K562 (cell line): Measurements from ENCODE around the gene DCUN1D1. TPM values are rescaled to one million over a fixed set of nuclear protein-coding genes. Genes with fewer than 3 reads are reported as not detected.
A peak's percentile ranks its signal among the peaks of the same experiment; 100 is the strongest.

Experiments
- C11orf30 ChIP-seq: fragments of 450-650 bp; IDR thresholded peaks from 2 replicates; pipeline ENCODE4 v1.6.1; 2016; ENCODE audit warnings: low read depth, mild to moderate bottlenecking
- CREBBP ChIP-seq: IDR thresholded peaks from one replicate; pipeline ENCODE4 v1.6.1; 2012; ENCODE audit warnings: low read depth, mild to moderate bottlenecking, control low read depth, inconsistent platforms, low read length
- DPF2 ChIP-seq: fragments of 450-650 bp; IDR thresholded peaks from 2 replicates; pipeline ENCODE4 v1.6.1; 2016
- ELF4 ChIP-seq: fragments of 450-650 bp; formaldehyde crosslinking; IDR thresholded peaks from 2 replicates; pipeline ENCODE4 v1.4.0; 2022; ENCODE audit warnings: missing genetic modification characterization
- FOXA1 ChIP-seq: fragments of 450-650 bp; IDR thresholded peaks from 2 replicates; pipeline ENCODE4 v1.6.1; 2016; ENCODE audit warnings: mild to moderate bottlenecking, borderline replicate concordance
- MAFG ChIP-seq: fragments of 450-650 bp; conservative IDR thresholded peaks from 2 replicates; pipeline ENCODE4 v1.6.1; 2016; ENCODE audit warnings: missing genetic modification characterization, missing compliant biosample characterization
- NCOA2 ChIP-seq, 2 experiments: fragments of 450-650 bp; IDR thresholded peaks; 2 replicates each; pipeline ENCODE4 v1.6.1; 2018; ENCODE audit warnings: mild to moderate bottlenecking in 2 of 2, moderate library complexity in 1 of 2; ENCODE audit not compliant: partially characterized antibody in 2 of 2
- NFIC ChIP-seq: fragments of 450-650 bp; IDR thresholded peaks from 2 replicates; pipeline ENCODE4 v1.6.1; 2017; ENCODE audit warnings: mild to moderate bottlenecking, inconsistent platforms
- NR1H2 ChIP-seq: sonication (generic); formaldehyde crosslinking; IDR thresholded peaks from 2 replicates; pipeline ENCODE4 v1.4.0; 2020; ENCODE audit warnings: mild to moderate bottlenecking, missing genetic modification reagents
- SETDB1 ChIP-seq: IDR thresholded peaks from one replicate; pipeline ENCODE4 v1.6.1; 2012; ENCODE audit warnings: low read length, control low read depth, inconsistent platforms
- SIN3B ChIP-seq: fragments of 450-650 bp; IDR thresholded peaks from 2 replicates; pipeline ENCODE4 v1.6.1; 2017; ENCODE audit warnings: low read depth, mild to moderate bottlenecking, moderate library complexity
- U2AF1 ChIP-seq: fragments of 200-400 bp; formaldehyde crosslinking; optimal IDR thresholded peaks from 2 replicates; pipeline ENCODE3; 2017; ENCODE audit warnings: mild to moderate bottlenecking, low read depth, low read length, moderate library complexity
- XRCC4 ChIP-seq: IDR thresholded peaks from one replicate; pipeline ENCODE4 v1.6.1; 2011; ENCODE audit not compliant: insufficient read depth, insufficient read length; ENCODE audit errors: extremely low read depth
- YY1 ChIP-seq, 3 experiments: IDR thresholded peaks; 2 replicates each; pipeline ENCODE4 v1.6.1; 2011; ENCODE audit warnings: low read length in 2 of 3, mild to moderate bottlenecking in 2 of 3, moderate library complexity in 2 of 3, borderline replicate concordance in 1 of 3, control low read depth in 1 of 3, low read depth in 1 of 3; ENCODE audit not compliant: insufficient read depth in 3 of 3, insufficient replicate concordance in 2 of 3, control insufficient read depth in 1 of 3, insufficient read length in 1 of 3; ENCODE audit errors: extremely low read depth in 1 of 3
- ZNF583 ChIP-seq: fragments of 250-450 bp; sonication (Bioruptor Pico); IDR thresholded peaks from 2 replicates; pipeline ENCODE4 v1.4.0; 2020
- ZNF589 ChIP-seq: fragments of 200-800 bp; sonication (Bioruptor generic); IDR thresholded peaks from 2 replicates; pipeline ENCODE4 v1.6.1; 2016; ENCODE audit warnings: low read depth, missing genetic modification characterization, missing compliant biosample characterization
- ZNF780A ChIP-seq: fragments of 250-450 bp; sonication (Bioruptor Pico); IDR thresholded peaks from 2 replicates; pipeline ENCODE4 v1.5.0; 2021; ENCODE audit warnings: mild to moderate bottlenecking
- polyA plus RNA-seq, 8 experiments: library from polyadenylated mRNA; depleted of rRNA in 4 of 8; stranded (reverse) in 5 of 8; unstranded in 3 of 8; fragments of >200 nt; fragmentation: Nextera tagmentation in 2 of 8; fragmentation: Illumina TruSeq in 1 of 8; extraction: Ambion mirVana in 2 of 8; extraction: Trizol in 1 of 8; gene quantifications; 2 replicates each; pipeline versions ENCODE4 v1.2.1 to v1.2.3, GENCODE V29; 2011 to 2014; ENCODE audit warnings: inconsistent platforms in 1 of 8, missing spikeins in 1 of 8
- total RNA-seq, 7 experiments: library from RNA; depleted of rRNA in 6 of 7; stranded (reverse); fragments of >200 nt in 6 of 7; fragmentation: Illumina TruSeq in 2 of 7; extraction: Trizol in 2 of 7; gene quantifications; 2 replicates each; pipeline versions ENCODE4 v1.2.1 to v1.2.3, GENCODE V29; 2011 to 2021; ENCODE audit warnings: low replicate concordance in 1 of 7
- TF ChIP-seq, protein P1 (sequence below): fragments of 200-800 bp; sonication (Bioruptor generic); IDR thresholded peaks from 2 replicates; pipeline ENCODE4 v1.6.1; 2017; ENCODE audit warnings: missing genetic modification characterization, missing compliant biosample characterization
- TF ChIP-seq, protein P2 (sequence below): fragments of 450-650 bp; formaldehyde crosslinking; IDR thresholded peaks from 2 replicates; pipeline ENCODE4 v1.4.0; 2022; ENCODE audit warnings: missing genetic modification characterization
- TF ChIP-seq, protein P3 (sequence below): fragments of 250-450 bp; sonication (Bioruptor Pico); IDR thresholded peaks from 2 replicates; pipeline ENCODE4 v1.4.0; 2020; ENCODE audit warnings: mild to moderate bottlenecking, moderate library complexity, borderline replicate concordance
- TF ChIP-seq, protein P4 (sequence below), 3 experiments: IDR thresholded peaks in 2 of 3; conservative IDR thresholded peaks in 1 of 3; 2 replicates each; pipeline ENCODE4 v1.5.1; 2011 to 2012; ENCODE audit warnings: low read length in 3 of 3, mild to moderate bottlenecking in 3 of 3, control low read depth in 2 of 3, improper control_type of control experiment in 1 of 3, inconsistent platforms in 1 of 3, low read depth in 1 of 3, mixed read lengths in 1 of 3, moderate library complexity in 1 of 3; ENCODE audit not compliant: insufficient read depth in 2 of 3

DCUN1D1 gene
- total and polyA plus RNA-seq, 9 of the 15 experiments (the other 6 are each of a cell fraction or from before 2014, with no cell fraction given): 11.4 to 46.8 (median 28.2) TPM

DNA sequence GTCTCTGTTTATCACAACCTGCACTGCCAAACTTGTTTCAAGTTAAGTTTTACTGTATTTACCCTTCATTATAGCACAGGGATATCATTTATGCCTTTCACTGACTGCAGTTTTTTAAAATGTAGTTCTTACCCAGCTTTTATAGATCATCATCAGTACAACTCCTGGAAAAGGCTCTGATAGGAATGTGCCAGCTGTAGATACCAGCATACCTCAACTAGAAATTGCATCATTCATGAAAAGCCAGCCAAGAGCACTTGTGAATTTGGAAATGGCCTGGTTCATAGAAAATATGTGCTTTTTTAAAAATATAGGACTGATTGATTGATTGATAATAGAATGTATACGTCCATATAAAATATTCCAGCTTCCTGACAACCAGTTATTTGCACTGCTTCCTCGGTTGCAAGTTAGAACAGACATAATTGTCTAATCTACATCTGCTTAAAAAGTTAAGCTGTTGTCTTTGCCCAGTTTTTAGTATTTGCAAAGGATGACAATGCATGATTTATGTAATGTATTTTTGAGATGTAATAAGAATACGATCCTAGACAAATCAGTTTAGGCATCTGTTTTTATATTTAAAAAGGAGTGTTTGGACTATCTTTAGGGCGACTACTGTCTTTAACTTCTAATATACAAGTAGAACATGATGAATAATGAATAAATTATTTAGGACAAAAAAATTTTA is 58.5 kb downstream of the DCUN1D1 start (continued):
- TF ChIP-seq, protein P1, sequence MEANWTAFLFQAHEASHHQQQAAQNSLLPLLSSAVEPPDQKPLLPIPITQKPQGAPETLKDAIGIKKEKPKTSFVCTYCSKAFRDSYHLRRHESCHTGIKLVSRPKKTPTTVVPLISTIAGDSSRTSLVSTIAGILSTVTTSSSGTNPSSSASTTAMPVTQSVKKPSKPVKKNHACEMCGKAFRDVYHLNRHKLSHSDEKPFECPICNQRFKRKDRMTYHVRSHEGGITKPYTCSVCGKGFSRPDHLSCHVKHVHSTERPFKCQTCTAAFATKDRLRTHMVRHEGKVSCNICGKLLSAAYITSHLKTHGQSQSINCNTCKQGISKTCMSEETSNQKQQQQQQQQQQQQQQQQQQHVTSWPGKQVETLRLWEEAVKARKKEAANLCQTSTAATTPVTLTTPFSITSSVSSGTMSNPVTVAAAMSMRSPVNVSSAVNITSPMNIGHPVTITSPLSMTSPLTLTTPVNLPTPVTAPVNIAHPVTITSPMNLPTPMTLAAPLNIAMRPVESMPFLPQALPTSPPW (CRISPR knock-in tag): peak; percentile 5; the same call in 1 of the 2 replicates
- TF ChIP-seq, protein P2, sequence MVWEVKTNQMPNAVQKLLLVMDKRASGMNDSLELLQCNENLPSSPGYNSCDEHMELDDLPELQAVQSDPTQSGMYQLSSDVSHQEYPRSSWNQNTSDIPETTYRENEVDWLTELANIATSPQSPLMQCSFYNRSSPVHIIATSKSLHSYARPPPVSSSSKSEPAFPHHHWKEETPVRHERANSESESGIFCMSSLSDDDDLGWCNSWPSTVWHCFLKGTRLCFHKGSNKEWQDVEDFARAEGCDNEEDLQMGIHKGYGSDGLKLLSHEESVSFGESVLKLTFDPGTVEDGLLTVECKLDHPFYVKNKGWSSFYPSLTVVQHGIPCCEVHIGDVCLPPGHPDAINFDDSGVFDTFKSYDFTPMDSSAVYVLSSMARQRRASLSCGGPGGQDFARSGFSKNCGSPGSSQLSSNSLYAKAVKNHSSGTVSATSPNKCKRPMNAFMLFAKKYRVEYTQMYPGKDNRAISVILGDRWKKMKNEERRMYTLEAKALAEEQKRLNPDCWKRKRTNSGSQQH: no peak
- no peak for TF ChIP-seq FOXA1
- TF ChIP-seq NFIC: no peak
- 0 out of 2 replicates have a peak, but pooled peaks have one; percentile 18 for TF ChIP-seq MAFG
- no peak for TF ChIP-seq ELF4
- no peak for TF ChIP-seq XRCC4
- TF ChIP-seq, protein P3, sequence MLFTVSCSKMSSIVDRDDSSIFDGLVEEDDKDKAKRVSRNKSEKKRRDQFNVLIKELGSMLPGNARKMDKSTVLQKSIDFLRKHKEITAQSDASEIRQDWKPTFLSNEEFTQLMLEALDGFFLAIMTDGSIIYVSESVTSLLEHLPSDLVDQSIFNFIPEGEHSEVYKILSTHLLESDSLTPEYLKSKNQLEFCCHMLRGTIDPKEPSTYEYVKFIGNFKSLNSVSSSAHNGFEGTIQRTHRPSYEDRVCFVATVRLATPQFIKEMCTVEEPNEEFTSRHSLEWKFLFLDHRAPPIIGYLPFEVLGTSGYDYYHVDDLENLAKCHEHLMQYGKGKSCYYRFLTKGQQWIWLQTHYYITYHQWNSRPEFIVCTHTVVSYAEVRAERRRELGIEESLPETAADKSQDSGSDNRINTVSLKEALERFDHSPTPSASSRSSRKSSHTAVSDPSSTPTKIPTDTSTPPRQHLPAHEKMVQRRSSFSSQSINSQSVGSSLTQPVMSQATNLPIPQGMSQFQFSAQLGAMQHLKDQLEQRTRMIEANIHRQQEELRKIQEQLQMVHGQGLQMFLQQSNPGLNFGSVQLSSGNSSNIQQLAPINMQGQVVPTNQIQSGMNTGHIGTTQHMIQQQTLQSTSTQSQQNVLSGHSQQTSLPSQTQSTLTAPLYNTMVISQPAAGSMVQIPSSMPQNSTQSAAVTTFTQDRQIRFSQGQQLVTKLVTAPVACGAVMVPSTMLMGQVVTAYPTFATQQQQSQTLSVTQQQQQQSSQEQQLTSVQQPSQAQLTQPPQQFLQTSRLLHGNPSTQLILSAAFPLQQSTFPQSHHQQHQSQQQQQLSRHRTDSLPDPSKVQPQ (CRISPR knock-in tag): no peak
- TF ChIP-seq YY1 (IDR thresholded peaks at IDR 0.05; ENCODE audit: borderline replicate concordance in 1 of 3, control insufficient read depth in 1 of 3, extremely low read depth in 1 of 3, insufficient read depth in 3 of 3, insufficient read length in 1 of 3, insufficient replicate concordance in 2 of 3, low read depth in 1 of 3, low read length in 2 of 3): no peak
- TF ChIP-seq NCOA2 (IDR thresholded peaks at IDR 0.05; ENCODE audit: partially characterized antibody in 2 of 2): no peak
- no peak for TF ChIP-seq ZNF780A
- TF ChIP-seq ZNF583: no peak
- TF ChIP-seq C11orf30: 0 out of 2 replicates have a peak, but pooled peaks have one; percentile 27
- TF ChIP-seq SETDB1: no peak
- peak; percentile 69 for TF ChIP-seq DPF2
- no peak for TF ChIP-seq ZNF589 (CRISPR knock-in tag)
- TF ChIP-seq U2AF1: no peak
- TF ChIP-seq, protein P4, sequence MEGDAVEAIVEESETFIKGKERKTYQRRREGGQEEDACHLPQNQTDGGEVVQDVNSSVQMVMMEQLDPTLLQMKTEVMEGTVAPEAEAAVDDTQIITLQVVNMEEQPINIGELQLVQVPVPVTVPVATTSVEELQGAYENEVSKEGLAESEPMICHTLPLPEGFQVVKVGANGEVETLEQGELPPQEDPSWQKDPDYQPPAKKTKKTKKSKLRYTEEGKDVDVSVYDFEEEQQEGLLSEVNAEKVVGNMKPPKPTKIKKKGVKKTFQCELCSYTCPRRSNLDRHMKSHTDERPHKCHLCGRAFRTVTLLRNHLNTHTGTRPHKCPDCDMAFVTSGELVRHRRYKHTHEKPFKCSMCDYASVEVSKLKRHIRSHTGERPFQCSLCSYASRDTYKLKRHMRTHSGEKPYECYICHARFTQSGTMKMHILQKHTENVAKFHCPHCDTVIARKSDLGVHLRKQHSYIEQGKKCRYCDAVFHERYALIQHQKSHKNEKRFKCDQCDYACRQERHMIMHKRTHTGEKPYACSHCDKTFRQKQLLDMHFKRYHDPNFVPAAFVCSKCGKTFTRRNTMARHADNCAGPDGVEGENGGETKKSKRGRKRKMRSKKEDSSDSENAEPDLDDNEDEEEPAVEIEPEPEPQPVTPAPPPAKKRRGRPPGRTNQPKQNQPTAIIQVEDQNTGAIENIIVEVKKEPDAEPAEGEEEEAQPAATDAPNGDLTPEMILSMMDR (IDR thresholded peaks at IDR 0.05 in 2 of 3, conservative IDR thresholded peaks at IDR 0.05 in 1 of 3; ENCODE audit: insufficient read depth in 2 of 3, low read depth in 1 of 3, low read length in 3 of 3): no peak
- TF ChIP-seq CREBBP: no peak
- no peak for TF ChIP-seq SIN3B
- no peak for TF ChIP-seq NR1H2 (CRISPR knock-in tag)
